HUDEP-2 (cell line): Measurements from ENCODE around the gene ECHDC1.

ENCODE experiments used
- DNase-seq, 76 experiments: peaks; one replicate each; lab custom pipeline; 2025; ENCODE audit not compliant: unreplicated experiment in 76 of 76; lab: John Stamatoyannopoulos, UW

The ECHDC1 gene

GRCh38 chr6:127243501-127243900 lies 99.9 kb downstream of the ECHDC1 start:
- no peak for DNase-seq
